Measurements from ENCODE around the gene TEX30. TPM values are rescaled to one million over a fixed set of nuclear protein-coding genes. Genes with fewer than 3 reads are reported as not detected.
A peak's percentile ranks its signal among the peaks of the same experiment; 100 is the strongest.

The TEX30 gene
- total and polyA plus RNA-seq, 8 donors: 1.8 to 9.6 (median 2.3) TPM

DNA sequence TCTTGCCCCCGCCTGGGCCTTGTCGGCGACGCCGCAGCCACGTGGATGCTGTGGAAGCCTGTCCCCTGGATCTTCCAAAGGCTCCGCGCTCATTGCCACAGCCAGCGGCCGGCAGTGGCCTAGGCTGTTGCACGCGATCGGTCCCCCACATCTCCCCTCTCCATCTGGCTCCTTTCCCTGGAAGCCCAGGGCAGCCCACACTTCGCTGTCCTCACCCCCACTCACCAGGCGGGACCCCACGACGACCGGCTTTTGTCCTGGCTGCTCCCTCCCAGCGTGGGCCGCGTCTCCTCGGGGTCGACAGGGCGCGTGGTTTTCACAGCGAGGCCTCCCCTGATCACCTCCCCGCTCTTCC is 605 bp upstream of the TEX30 start:
- intact Hi-C loops (cut with DNase I): no loop called here
- H3K27ac ChIP-seq: peak overlapping the region; percentile 74 to 84 (median 81)

DNA sequence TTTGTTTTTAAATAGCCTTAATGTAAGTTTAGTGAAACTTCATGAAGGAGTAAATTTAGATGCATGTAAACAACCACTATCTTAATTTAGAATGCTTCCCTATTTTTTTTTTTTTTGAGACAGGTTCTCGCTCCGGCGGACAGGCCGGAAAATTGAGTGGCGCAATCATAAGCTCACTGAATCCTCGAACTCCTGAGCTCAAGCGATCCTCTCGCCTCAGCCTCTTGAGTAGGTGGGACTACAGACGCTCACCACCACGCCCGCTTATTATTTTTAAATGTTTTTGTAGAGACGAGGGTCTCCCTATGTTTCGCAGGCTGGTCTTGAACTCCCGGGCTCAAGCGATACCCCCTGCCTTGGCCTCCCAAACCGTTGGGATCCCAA is 1.6 kb downstream of the TEX30 start:
- Histone ChIP-seq H3K27ac (no peak overlapping the region), H3K36me3 (no peaks in the 10 kb centered on the region), H3K4me3 (no peak overlapping the region), H3K9me3 (no peaks in the 10 kb centered on the region), H3K27me3 (no peaks in the 10 kb centered on the region), H3K4me1 (peaks cover 0 to 3% (median 0%) of the 10 kb centered on the region in 3 donors)
- 91 to 98% methylated on average over 16 of the region's 16 CpGs for WGBS, 2 donors
- intact Hi-C loops (cut with DNase I): no loop called here
- ATAC-seq: no peak
- FAIRE-seq: no peak
- TF ChIP-seq, protein P1, sequence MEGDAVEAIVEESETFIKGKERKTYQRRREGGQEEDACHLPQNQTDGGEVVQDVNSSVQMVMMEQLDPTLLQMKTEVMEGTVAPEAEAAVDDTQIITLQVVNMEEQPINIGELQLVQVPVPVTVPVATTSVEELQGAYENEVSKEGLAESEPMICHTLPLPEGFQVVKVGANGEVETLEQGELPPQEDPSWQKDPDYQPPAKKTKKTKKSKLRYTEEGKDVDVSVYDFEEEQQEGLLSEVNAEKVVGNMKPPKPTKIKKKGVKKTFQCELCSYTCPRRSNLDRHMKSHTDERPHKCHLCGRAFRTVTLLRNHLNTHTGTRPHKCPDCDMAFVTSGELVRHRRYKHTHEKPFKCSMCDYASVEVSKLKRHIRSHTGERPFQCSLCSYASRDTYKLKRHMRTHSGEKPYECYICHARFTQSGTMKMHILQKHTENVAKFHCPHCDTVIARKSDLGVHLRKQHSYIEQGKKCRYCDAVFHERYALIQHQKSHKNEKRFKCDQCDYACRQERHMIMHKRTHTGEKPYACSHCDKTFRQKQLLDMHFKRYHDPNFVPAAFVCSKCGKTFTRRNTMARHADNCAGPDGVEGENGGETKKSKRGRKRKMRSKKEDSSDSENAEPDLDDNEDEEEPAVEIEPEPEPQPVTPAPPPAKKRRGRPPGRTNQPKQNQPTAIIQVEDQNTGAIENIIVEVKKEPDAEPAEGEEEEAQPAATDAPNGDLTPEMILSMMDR (IDR thresholded peaks at IDR 0.05): no peak
- DNase-seq: no peak

More for the DNA sequence above, 605 bp upstream of the TEX30 start:
- DNase-seq (peak in 4 of 6 donors; percentile 22 to 79 (median 44)), ATAC-seq (peak; percentile 3 to 11 (median 6)), FAIRE-seq (no peak)
- Histone ChIP-seq H3K4me1 (peaks cover 0 to 3% (median 0%) of the 10 kb centered on the region in 3 donors), H3K36me3 (no peaks in the 10 kb centered on the region), H3K9me3 (no peaks in the 10 kb centered on the region), H3K27me3 (no peaks in the 10 kb centered on the region), H3K4me3 (peak overlapping the region; percentile 43 to 91 (median 80))
- WGBS, 2 donors: 66 to 68% methylated on average over 27 of the region's 27 CpGs
- TF ChIP-seq, protein P1 (IDR thresholded peaks at IDR 0.05): no peak

- Histone ChIP-seq H3K27ac (no peak overlapping the region), H3K36me3 (no peaks in the 10 kb centered on the region), H3K9me3 (no peaks in the 10 kb centered on the region), H3K4me1 (peaks cover 0 to 3% (median 0%) of the 10 kb centered on the region in 3 donors), H3K27me3 (no peaks in the 10 kb centered on the region), H3K4me3 (no peak overlapping the region)
- TF ChIP-seq, protein P1 (IDR thresholded peaks at IDR 0.05): no peak
- WGBS, 2 donors: 92 to 95% methylated on average over 6 of the region's 6 CpGs
- intact Hi-C loops (cut with DNase I): no loop called here
- no peak for ATAC-seq
- DNase-seq: no peak
- no peak for FAIRE-seq
Observed at GRCh38 chr13:102771298-102772041, 2.1 kb downstream of the TEX30 start.

GRCh38 chr13:102770435-102770834 is 3.2 kb downstream of the TEX30 start:
- Histone ChIP-seq H3K9me3 (no peaks in the 10 kb centered on the region), H3K4me3 (no peak overlapping the region), H3K27me3 (no peaks in the 10 kb centered on the region), H3K36me3 (no peaks in the 10 kb centered on the region), H3K4me1 (peaks cover 0 to 3% (median 0%) of the 10 kb centered on the region in 3 donors), H3K27ac (no peak overlapping the region)
- FAIRE-seq (no peak), ATAC-seq (no peak), DNase-seq (no peak)
- 54 to 56% methylated on average over 2 of the region's 2 CpGs for WGBS, 2 donors
- intact Hi-C loops (cut with DNase I): no loop called here
- TF ChIP-seq, protein P1 (IDR thresholded peaks at IDR 0.05): no peak

DNA sequence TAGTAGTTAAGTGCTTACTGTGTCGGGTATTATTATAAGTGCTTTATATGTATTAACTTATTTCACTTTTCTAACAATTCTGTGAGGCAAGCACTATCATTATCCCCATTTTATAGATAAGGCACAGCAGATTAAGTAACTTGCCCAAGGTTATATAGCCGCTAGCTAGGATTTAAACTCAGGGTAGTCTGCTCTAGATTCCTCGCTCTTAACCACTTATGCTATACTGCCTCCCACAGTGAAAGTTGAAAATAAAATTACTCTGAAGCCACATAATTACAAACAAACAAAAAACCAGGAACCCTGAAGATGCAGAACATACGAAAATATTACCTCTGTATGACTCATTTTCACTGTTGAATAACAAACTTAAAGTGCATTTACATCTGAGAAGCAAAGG is 3.9 kb downstream of the TEX30 start:
- Histone ChIP-seq H3K4me1 (peaks cover 0 to 3% (median 0%) of the 10 kb centered on the region in 3 donors), H3K27me3 (no peaks in the 10 kb centered on the region), H3K9me3 (no peaks in the 10 kb centered on the region), H3K36me3 (no peaks in the 10 kb centered on the region), H3K27ac (no peak overlapping the region), H3K4me3 (no peak overlapping the region)
- ATAC-seq: no peak
- DNase-seq: no peak
- TF ChIP-seq, protein P1 (IDR thresholded peaks at IDR 0.05): no peak
- FAIRE-seq: no peak
- whole genome bisulfite sequencing, 2 donors: 61 to 74% methylated on average over 4 of the region's 4 CpGs
- intact Hi-C loops (cut with DNase I): no loop called here

All from pancreas (tissue), 10 donors.